ENCODE results near the gene PIK3R1. TPM values are rescaled to one million over a fixed set of nuclear protein-coding genes. Genes with fewer than 3 reads are reported as not detected.

PIK3R1 gene
- total RNA-seq, 1 donor from 2014 or later: 52.2 TPM

- Mint-ChIP-seq H3K4me1 (peaks cover 69% of the 10 kb centered on the region), H3K27ac (peak overlapping the region; percentile 31), H3K36me3 (ENCODE audit: low read depth) (peaks cover 19% of the 10 kb centered on the region), H3K9me3 (no peaks in the 10 kb centered on the region), H3K4me3 (no peak overlapping the region), H3K27me3 (no peaks in the 10 kb centered on the region)
- DNase-seq (no peak), ATAC-seq (ENCODE audit: low read depth) (no peak)
- intact Hi-C loops (cut with micrococcal nuclease): no loop called here
- ChIA-PET CTCF (no interaction called here), POLR2A (no interaction called here)
- no peak for TF ChIP-seq CTCF (IDR thresholded peaks at IDR 0.05)
These were observed 44.9 kb downstream of the PIK3R1 start for GRCh38 chr5:68260467-68260866.

- TF ChIP-seq CTCF (IDR thresholded peaks at IDR 0.05): no peak
- ATAC-seq (ENCODE audit: low read depth) (no peak), DNase-seq (no peak)
- Mint-ChIP-seq H3K36me3 (ENCODE audit: low read depth) (peaks cover 19% of the 10 kb centered on the region), H3K4me1 (peaks cover 71% of the 10 kb centered on the region), H3K27ac (no peak overlapping the region), H3K4me3 (no peak overlapping the region), H3K27me3 (no peaks in the 10 kb centered on the region), H3K9me3 (no peaks in the 10 kb centered on the region)
- CTCF ChIA-PET: interaction anchor here (1.4 kb wide), 1 partner anchor 8 kb away, joined by 3 read pairs; no protein-coding TSS in a partner anchor
- intact Hi-C loops (cut with micrococcal nuclease): no loop called here
- POLR2A ChIA-PET: no interaction called here
These were observed 45.6 kb downstream of the PIK3R1 start for GRCh38 chr5:68261169-68261568.

- POLR2A ChIA-PET: no interaction called here
These were observed 46.1 kb downstream of the PIK3R1 start for GRCh38 chr5:68261569-68262065.

GRCh38 chr5:68264024-68264956, 48.7 kb downstream of the PIK3R1 start:
- ChIA-PET POLR2A (interaction anchor here (1.1 kb wide), 1 partner anchor 49 kb away, joined by 3 read pairs; the partner anchor contains the start of gene PIK3R1), CTCF (no interaction called here)
- no peak for DNase-seq
- peaks cover 73% of the 10 kb centered on the region for H3K4me1 Mint-ChIP-seq
- ATAC-seq (ENCODE audit: low read depth): no peak
- H3K27ac Mint-ChIP-seq: no peak overlapping the region
- no peaks in the 10 kb centered on the region for H3K9me3 Mint-ChIP-seq
- no peak for TF ChIP-seq CTCF (IDR thresholded peaks at IDR 0.05)
- H3K27me3 Mint-ChIP-seq: no peaks in the 10 kb centered on the region
- peaks cover 5% of the 10 kb centered on the region for H3K36me3 Mint-ChIP-seq (ENCODE audit: low read depth)
- H3K4me3 Mint-ChIP-seq: no peak overlapping the region
- intact Hi-C loops (cut with micrococcal nuclease): no loop called here

More at GRCh38 chr5:68261569-68262065, 46.1 kb downstream of the PIK3R1 start:
- H3K36me3 Mint-ChIP-seq (ENCODE audit: low read depth): peaks cover 17% of the 10 kb centered on the region
- intact Hi-C loops (cut with micrococcal nuclease): no loop called here
- CTCF ChIA-PET: interaction anchor here (1.4 kb wide), 1 partner anchor 9 kb away, joined by 3 read pairs; no protein-coding TSS in a partner anchor
- peak overlapping the region; percentile 75 for H3K27ac Mint-ChIP-seq
- H3K4me3 Mint-ChIP-seq: no peak overlapping the region
- peaks cover 72% of the 10 kb centered on the region for H3K4me1 Mint-ChIP-seq
- no peaks in the 10 kb centered on the region for H3K27me3 Mint-ChIP-seq
- ATAC-seq (ENCODE audit: low read depth) (no peak), DNase-seq (no peak)
- no peaks in the 10 kb centered on the region for H3K9me3 Mint-ChIP-seq
- TF ChIP-seq CTCF (IDR thresholded peaks at IDR 0.05): no peak

- no peak for DNase-seq
- Mint-ChIP-seq H3K27ac (peak overlapping the region; percentile 59), H3K9me3 (no peaks in the 10 kb centered on the region), H3K36me3 (ENCODE audit: low read depth) (peaks cover 2% of the 10 kb centered on the region), H3K27me3 (no peaks in the 10 kb centered on the region), H3K4me3 (no peak overlapping the region), H3K4me1 (peaks cover 76% of the 10 kb centered on the region)
- intact Hi-C loops (cut with micrococcal nuclease): no loop called here
- ChIA-PET POLR2A (interaction anchor here (0.6 kb wide), 1 partner anchor 1044 kb away, joined by 8 read pairs; no protein-coding TSS in a partner anchor), CTCF (no interaction called here)
- ATAC-seq (ENCODE audit: low read depth): no peak
- TF ChIP-seq CTCF (IDR thresholded peaks at IDR 0.05): no peak
These were observed 49.8 kb downstream of the PIK3R1 start for GRCh38 chr5:68265347-68265746.

Data from activated B cell treated with CpG ODN at 0.5 μM for 24 hours (primary cell).